Endothelial cell of umbilical vein (primary cell): ENCODE data around the gene GPR176. TPM values are rescaled to one million over a fixed set of nuclear protein-coding genes. Genes with fewer than 3 reads are reported as not detected.

Source experiments
- BruUV-seq: library from RNA; stranded (reverse); fragments of 400-500 nt; replicated peaks from 2 replicates; lab custom pipeline; 2021; lab: Mats Ljungman, UMichigan
- CTCF ChIA-PET: fragments of 300-600, 350-600 bp; sonication (Branson Sonifier 250); formaldehyde crosslinking; loops from one replicate; lab custom pipeline; 2021; ENCODE audit warnings: antibody characterized with exemption, inconsistent platforms; lab: Charles Lee
- POLR2A ChIA-PET: fragments of 300-600, 350-600 bp; sonication (Branson Sonifier 250); formaldehyde crosslinking; loops from one replicate; lab custom pipeline; 2021; ENCODE audit warnings: antibody characterized with exemption, inconsistent platforms; lab: Charles Lee
- DNase-seq: peaks from one replicate; pipeline ENCODE4 v3.0.0-alpha.2; 2011; ENCODE audit warnings: low read depth, low spot score
- FAIRE-seq: peaks from 2 replicates; lab custom pipeline; 2011; peaks lifted over from hg19 to GRCh38; lab: Jason Lieb, UNC
- H2AFZ ChIP-seq: 2 replicates; pipeline ENCODE4 v1.6.0; 2012; ENCODE audit warnings: low read depth, low read length, control low read depth, inconsistent platforms
- H3K27ac ChIP-seq: 2 replicates; pipeline ENCODE4 v1.5.1; 2011; ENCODE audit warnings: low read depth, mild to moderate bottlenecking, control low read depth, low read length, moderate library complexity; ENCODE audit not compliant: insufficient read depth
- H3K27me3 ChIP-seq, 2 experiments: 2 replicates each; pipeline versions ENCODE4 v1.6.0 to v1.6.1; 2011; ENCODE audit warnings: low read length in 2 of 2, mixed read lengths in 1 of 2; ENCODE audit not compliant: control insufficient read depth in 2 of 2, insufficient read depth in 2 of 2
- H3K36me3 ChIP-seq, 2 experiments: 2 replicates in 1 of 2; 3 replicates in 1 of 2; pipeline ENCODE4 v1.5.1; 2011; ENCODE audit warnings: low read length in 2 of 2, mild to moderate bottlenecking in 1 of 2, moderate library complexity in 1 of 2; ENCODE audit not compliant: control insufficient read depth in 2 of 2, insufficient read depth in 2 of 2; ENCODE audit errors: extremely low read depth in 1 of 2
- H3K4me1 ChIP-seq: 3 replicates; pipeline ENCODE4 v1.5.1; 2011; ENCODE audit warnings: mild to moderate bottlenecking, low read length; ENCODE audit not compliant: control insufficient read depth, insufficient read depth; ENCODE audit errors: extremely low read depth
- H3K4me2 ChIP-seq: 2 replicates; pipeline ENCODE4 v1.6.1; 2011; ENCODE audit warnings: low read length, control low read depth, mixed read lengths; ENCODE audit not compliant: insufficient read depth
- H3K4me3 ChIP-seq, 3 experiments: fragments of 200-600 bp in 1 of 3; sonication (generic), shearing (Covaris generic) in 1 of 3; replicated peaks in 1 of 3; 2 replicates each; pipeline ENCODE4 v1.5.1; 2011 to 2016; ENCODE audit warnings: control low read depth in 3 of 3, low read length in 3 of 3, mild to moderate bottlenecking in 2 of 3, inconsistent platforms in 1 of 3, low read depth in 1 of 3, moderate library complexity in 1 of 3; ENCODE audit not compliant: insufficient read depth in 1 of 3
- H3K79me2 ChIP-seq: 2 replicates; pipeline ENCODE4 v1.6.0; 2012; ENCODE audit warnings: low read length, inconsistent platforms; ENCODE audit not compliant: control insufficient read depth, insufficient read depth
- H3K9ac ChIP-seq: replicated peaks from 2 replicates; pipeline ENCODE3; 2011; ENCODE audit warnings: low read length, control low read depth; ENCODE audit not compliant: insufficient read depth; ENCODE audit errors: extremely low read depth
- H3K9me1 ChIP-seq: replicated peaks from 3 replicates; pipeline ENCODE4 v1.6.0; 2011; ENCODE audit warnings: mild to moderate bottlenecking, low read length; ENCODE audit not compliant: control insufficient read depth, insufficient read depth; ENCODE audit errors: extremely low read depth
- H3K9me3 ChIP-seq: replicated peaks from 2 replicates; pipeline ENCODE4 v1.5.1; 2012; ENCODE audit warnings: low read length, inconsistent platforms; ENCODE audit not compliant: control insufficient read depth, insufficient read depth
- H4K20me1 ChIP-seq: replicated peaks from 2 replicates; pipeline ENCODE3; 2011; ENCODE audit warnings: mild to moderate bottlenecking, low read length; ENCODE audit not compliant: control insufficient read depth, insufficient read depth; ENCODE audit errors: extremely low read depth
- EZH2 ChIP-seq: IDR thresholded peaks from 2 replicates; pipeline ENCODE4 v1.6.1; 2012; ENCODE audit warnings: borderline replicate concordance, low read depth, mild to moderate bottlenecking, moderate library complexity, low read length, inconsistent platforms; ENCODE audit not compliant: severe bottlenecking
- FOS ChIP-seq: IDR thresholded peaks from 2 replicates; pipeline ENCODE4 v1.6.1; 2011; ENCODE audit warnings: mild to moderate bottlenecking, low read length, moderate library complexity, borderline replicate concordance; ENCODE audit not compliant: insufficient read depth
- JUN ChIP-seq: IDR thresholded peaks from 2 replicates; pipeline ENCODE4 v1.6.1; 2011; ENCODE audit warnings: borderline replicate concordance, low read depth; ENCODE audit not compliant: insufficient read length, insufficient read depth
- MYC ChIP-seq: IDR thresholded peaks from one replicate; pipeline ENCODE4 v1.6.1; 2011; ENCODE audit warnings: mild to moderate bottlenecking, low read depth, low read length
- POLR2A ChIP-seq: IDR thresholded peaks from 2 replicates; pipeline ENCODE4 v1.6.1; 2012; ENCODE audit warnings: low read depth, mild to moderate bottlenecking, control low read depth, low read length
- POLR2AphosphoS5 ChIP-seq: IDR thresholded peaks from 2 replicates; pipeline ENCODE4 v1.6.1; 2012; ENCODE audit warnings: low read depth, mild to moderate bottlenecking, control low read depth, low read length, moderate library complexity; ENCODE audit not compliant: insufficient read depth
- dilution Hi-C: fragments of 300-500 bp; cut with MboI; formaldehyde crosslinking; loops from one replicate; pipeline ENCODE4 v1.15.0; 2019; ENCODE audit warnings: low sequenced_read_pairs; ENCODE audit not compliant: extremely low pct_ligation_motif_present
- intact Hi-C: fragments of 100-400 bp; cut with micrococcal nuclease; formaldehyde crosslinking; loops from one replicate; pipeline ENCODE4 v1.10.0; 2022
- polyA plus RNA-seq, 4 experiments: library from polyadenylated mRNA; depleted of rRNA in 3 of 4; stranded (reverse) in 3 of 4; unstranded in 1 of 4; fragments of >200 nt; gene quantifications; 2 replicates each; pipeline versions ENCODE4 v1.2.1 to v1.2.3, GENCODE V29; 2011 to 2012; ENCODE audit warnings: missing spikeins in 1 of 4
- total RNA-seq: library from RNA; stranded (reverse); gene quantifications from 2 replicates; pipeline ENCODE4 v1.2.3, GENCODE V29; 2021
- TF ChIP-seq, protein P1 (sequence below): IDR thresholded peaks from 2 replicates; pipeline ENCODE4 v1.6.1; 2011; ENCODE audit not compliant: insufficient read depth, insufficient read length
- TF ChIP-seq, protein P2 (sequence below), 2 donors: IDR thresholded peaks; 1 replicate in 1 of 2; 2 replicates in 1 of 2; pipeline ENCODE4 v1.5.1; 2011; ENCODE audit warnings: low read length in 2 of 2, mild to moderate bottlenecking in 2 of 2, moderate library complexity in 2 of 2, control low read depth in 1 of 2, inconsistent platforms in 1 of 2, low read depth in 1 of 2; ENCODE audit not compliant: insufficient read depth in 1 of 2; ENCODE audit errors: extremely low read depth in 1 of 2

Gene GPR176
- total and polyA plus RNA-seq, 2 donors (not counting 3 experiments of a cell fraction or from before 2014, with no cell fraction given): 35.3 to 68.7 TPM

DNA sequence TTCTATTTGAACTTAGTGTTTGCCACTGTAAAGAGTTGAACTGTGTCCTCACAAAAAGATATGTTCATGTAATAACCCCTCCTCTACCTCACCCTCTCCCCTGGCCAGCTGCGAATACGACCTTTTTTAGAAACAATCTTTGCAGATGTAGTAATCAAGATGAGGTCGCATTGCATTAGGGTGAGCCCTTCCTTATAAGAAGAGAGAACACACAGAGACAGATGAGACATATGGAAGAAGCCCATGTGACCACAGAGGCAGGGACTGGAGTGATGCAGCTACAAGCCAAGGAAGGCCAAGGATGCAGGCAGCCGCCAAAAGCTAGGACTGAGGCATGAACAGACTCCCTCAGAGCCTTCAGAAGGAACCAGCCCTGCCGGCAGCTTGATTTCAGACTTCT, 27.6 kb downstream of the GPR176 start:
- no peak overlapping the region for H3K4me3 ChIP-seq
- no peaks in the 10 kb centered on the region for H3K36me3 ChIP-seq
- H3K9me1 ChIP-seq: no peaks in the 10 kb centered on the region
- no peak for FAIRE-seq
- ChIA-PET POLR2A (no interaction called here), CTCF (no interaction called here)
- H3K4me1 ChIP-seq: peaks cover 8% of the 10 kb centered on the region
- DNase-seq: no peak
- H3K9me3 ChIP-seq: no peaks in the 10 kb centered on the region
- intact Hi-C loops (no loop called here), dilution Hi-C loops (no loop called here)
- no TSS peak for BruUV-seq
- peaks cover 13% of the 10 kb centered on the region for H3K79me2 ChIP-seq
- H4K20me1 ChIP-seq: no peaks in the 10 kb centered on the region
- no peak overlapping the region for H2AFZ ChIP-seq
- no peaks in the 10 kb centered on the region for H3K27me3 ChIP-seq
- TF ChIP-seq POLR2A (no peak), JUN (no peak)
- H3K27ac ChIP-seq: no peak overlapping the region
- no peak overlapping the region for H3K4me2 ChIP-seq
- H3K9ac ChIP-seq: no peak overlapping the region

DNA sequence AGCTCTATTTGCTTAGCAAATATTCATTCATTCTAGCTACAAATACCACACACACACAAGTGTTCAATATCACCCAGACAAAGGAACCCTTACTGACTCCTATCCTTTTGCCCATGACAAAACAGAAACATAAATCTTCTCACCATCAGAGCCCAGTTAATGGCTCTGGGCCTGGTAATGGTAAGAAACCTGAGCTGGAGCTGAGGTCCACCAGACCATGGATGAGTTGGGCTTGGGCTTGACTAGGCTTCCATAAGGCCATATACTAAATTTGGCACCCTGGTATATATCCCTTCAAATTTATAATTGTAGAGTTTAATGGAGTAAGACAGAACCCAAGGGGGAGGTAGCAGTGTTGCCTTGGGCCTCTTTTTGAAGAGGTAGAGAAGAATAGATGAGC, 29.4 kb downstream of the GPR176 start:
- intact Hi-C loops (no loop called here), dilution Hi-C loops (no loop called here)
- Histone ChIP-seq H3K79me2 (peaks cover 9% of the 10 kb centered on the region), H2AFZ (no peak overlapping the region), H3K9me3 (no peaks in the 10 kb centered on the region), H3K27me3 (no peaks in the 10 kb centered on the region), H3K4me2 (no peak overlapping the region), H3K9me1 (no peaks in the 10 kb centered on the region), H3K36me3 (no peaks in the 10 kb centered on the region), H3K27ac (no peak overlapping the region), H4K20me1 (no peaks in the 10 kb centered on the region), H3K4me3 (no peak overlapping the region), H3K4me1 (peaks cover 9% of the 10 kb centered on the region), H3K9ac (no peak overlapping the region)
- ChIA-PET POLR2A (interaction anchor here (0.9 kb wide), 1 partner anchor 43 kb away, joined by 3 read pairs; the partner anchor contains the start of gene EIF2AK4), CTCF (interaction anchor here (1.4 to 2.6 kb wide), 6 partner anchors 12 to 86 kb away, joined by 3 to 9 read pairs (median 4); partner anchors contain the start of genes EIF2AK4 and GPR176)
- BruUV-seq: no TSS peak
- TF ChIP-seq JUN (no peak), POLR2A (no peak), MYC (no peak), FOS (no peak), POLR2AphosphoS5 (no peak), EZH2 (no peak)
- TF ChIP-seq, protein P1, sequence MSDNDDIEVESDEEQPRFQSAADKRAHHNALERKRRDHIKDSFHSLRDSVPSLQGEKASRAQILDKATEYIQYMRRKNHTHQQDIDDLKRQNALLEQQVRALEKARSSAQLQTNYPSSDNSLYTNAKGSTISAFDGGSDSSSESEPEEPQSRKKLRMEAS: no peak
- TF ChIP-seq, protein P2, sequence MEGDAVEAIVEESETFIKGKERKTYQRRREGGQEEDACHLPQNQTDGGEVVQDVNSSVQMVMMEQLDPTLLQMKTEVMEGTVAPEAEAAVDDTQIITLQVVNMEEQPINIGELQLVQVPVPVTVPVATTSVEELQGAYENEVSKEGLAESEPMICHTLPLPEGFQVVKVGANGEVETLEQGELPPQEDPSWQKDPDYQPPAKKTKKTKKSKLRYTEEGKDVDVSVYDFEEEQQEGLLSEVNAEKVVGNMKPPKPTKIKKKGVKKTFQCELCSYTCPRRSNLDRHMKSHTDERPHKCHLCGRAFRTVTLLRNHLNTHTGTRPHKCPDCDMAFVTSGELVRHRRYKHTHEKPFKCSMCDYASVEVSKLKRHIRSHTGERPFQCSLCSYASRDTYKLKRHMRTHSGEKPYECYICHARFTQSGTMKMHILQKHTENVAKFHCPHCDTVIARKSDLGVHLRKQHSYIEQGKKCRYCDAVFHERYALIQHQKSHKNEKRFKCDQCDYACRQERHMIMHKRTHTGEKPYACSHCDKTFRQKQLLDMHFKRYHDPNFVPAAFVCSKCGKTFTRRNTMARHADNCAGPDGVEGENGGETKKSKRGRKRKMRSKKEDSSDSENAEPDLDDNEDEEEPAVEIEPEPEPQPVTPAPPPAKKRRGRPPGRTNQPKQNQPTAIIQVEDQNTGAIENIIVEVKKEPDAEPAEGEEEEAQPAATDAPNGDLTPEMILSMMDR (IDR thresholded peaks at IDR 0.05; ENCODE audit: extremely low read depth in 1 of 2, insufficient read depth in 1 of 2, low read depth in 1 of 2, low read length in 2 of 2): no peak
- FAIRE-seq (no peak), DNase-seq (no peak)
